ENCODE results near the gene RNF208.

Gene RNF208, protein sequence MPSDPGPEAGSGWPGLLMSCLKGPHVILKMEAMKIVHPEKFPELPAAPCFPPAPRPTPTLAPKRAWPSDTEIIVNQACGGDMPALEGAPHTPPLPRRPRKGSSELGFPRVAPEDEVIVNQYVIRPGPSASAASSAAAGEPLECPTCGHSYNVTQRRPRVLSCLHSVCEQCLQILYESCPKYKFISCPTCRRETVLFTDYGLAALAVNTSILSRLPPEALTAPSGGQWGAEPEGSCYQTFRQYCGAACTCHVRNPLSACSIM

DNA sequence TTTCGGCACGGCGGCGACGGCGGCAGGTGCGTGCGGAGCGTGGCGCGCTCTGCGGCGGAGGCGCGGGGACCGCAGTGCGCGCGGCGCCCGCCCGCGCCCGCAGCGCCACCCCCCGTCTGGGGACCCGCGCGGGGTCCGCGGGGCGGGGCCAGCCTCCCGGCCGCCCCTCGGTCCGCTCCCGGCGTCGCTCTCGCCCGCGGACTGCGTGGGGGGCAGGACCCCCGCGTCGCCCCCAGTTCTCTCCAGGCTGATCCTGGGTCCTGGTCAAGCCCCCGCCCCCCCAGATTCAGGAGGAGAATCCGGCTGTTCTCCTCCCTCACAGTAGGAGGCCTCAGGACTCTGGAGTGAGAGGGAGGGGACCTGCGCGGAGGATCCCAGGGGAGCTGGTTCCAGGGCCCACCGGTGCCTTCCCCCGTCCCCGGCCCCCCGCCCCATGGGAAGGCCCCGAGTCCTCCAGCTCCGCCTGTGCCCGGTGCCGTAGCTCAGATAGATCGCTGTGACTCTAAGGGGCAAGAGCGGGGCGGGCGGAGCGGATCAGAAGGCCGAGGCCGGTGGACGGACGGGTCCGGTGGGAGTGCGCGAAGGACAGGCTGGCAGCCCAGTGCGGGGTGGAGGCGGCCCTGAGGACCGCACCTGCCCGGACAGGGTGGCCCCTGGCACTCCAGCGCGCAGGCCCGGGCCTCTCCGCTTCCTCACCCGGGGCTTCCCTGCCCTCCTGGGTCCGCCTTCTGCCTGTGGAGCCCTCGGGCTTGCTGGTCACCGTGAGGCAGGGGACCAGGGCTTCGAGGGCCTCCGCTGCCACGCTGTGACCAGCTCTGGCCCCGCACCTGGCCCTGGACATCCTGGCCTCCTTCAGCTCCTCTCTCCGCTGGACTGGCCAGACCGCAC is at the start of gene RNF208:
Gene RNF208, minus strand, starts transcription at position 51 of the 888 bp plus-strand sequence. CDS start 1,028 bp downstream, outside the sequence.
- FAIRE-seq: no peak

DNA sequence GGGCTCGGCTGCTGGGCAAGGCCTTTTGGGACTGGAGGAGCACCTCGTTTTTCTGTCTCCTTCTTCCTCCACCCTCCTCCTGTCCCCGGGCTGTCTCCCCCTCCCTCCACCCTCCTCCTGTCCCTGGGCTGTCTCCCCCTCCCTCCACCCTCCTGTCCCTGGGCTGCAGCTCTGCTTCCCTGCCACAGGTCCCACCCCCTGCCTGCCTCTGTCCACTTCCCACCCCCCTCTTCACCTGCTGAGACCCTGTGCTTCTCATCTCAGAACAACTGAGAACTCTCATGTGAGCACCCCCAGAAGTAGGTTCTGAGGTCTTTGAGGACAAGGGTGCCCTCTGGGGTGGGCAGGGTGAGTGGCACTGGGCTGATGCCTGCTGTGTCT is 49.6 kb upstream of the RNF208 start:
- no peak for FAIRE-seq

GRCh38 chr9:137270929-137271695 is 49.1 kb upstream of the RNF208 start:
- no peak for FAIRE-seq

DNA sequence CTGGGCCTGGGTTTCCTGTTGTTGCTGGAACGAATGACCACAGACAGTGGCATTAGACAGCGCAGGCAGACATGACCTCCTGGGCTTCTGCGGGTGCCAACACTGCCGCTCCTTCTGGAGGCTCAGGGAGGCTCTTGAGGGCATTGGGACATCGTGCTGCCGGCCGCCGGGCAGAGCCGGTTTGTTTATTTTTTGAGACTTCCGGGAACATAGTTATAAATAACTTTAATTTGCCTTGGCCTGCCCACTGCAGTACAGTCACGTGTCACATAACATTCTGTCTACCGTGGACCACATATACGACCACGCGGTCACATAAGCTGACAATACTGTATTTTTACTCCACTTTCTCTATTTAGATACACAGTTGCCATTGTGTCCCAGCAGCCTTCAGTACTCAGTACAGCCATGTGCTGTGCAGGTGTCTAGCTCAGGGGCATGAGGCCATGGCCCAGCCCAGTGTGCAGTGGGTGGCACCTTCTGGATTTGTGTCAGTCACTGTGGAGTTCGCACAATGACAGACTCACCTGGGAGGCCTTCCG is 47.3 kb upstream of the RNF208 start:
- no peak for FAIRE-seq

DNA sequence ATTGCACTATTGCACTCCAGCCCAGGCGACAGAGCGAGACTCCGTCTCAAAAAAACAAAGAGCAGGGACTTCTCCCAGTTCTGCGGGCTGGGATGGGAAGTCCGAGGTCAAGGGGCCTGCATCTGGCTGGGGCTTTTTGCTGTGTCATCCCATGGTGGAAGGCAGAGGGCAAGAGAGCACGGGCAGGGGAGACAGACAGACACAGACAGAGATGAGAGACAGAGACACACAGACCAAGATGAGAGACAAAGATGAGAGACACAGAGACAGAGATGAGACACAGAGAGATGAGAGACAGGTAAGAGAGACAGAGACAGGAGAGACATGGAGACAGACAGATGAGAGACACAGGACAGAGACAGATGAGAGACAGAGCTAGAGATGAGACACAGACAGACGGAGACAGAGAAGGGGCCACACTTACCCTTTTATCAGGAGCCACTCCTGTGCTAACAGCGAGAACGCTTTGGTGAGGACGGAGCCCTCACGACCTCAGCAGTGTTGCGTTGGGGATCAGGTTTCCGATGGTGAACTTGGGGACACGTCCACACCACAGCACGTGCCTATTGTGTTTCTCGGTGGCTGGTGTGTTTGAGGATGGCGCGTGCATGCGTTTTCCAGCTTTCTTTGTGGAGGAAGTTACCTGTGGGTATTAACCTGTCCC is 46.6 kb upstream of the RNF208 start:
- FAIRE-seq: no peak

DNA sequence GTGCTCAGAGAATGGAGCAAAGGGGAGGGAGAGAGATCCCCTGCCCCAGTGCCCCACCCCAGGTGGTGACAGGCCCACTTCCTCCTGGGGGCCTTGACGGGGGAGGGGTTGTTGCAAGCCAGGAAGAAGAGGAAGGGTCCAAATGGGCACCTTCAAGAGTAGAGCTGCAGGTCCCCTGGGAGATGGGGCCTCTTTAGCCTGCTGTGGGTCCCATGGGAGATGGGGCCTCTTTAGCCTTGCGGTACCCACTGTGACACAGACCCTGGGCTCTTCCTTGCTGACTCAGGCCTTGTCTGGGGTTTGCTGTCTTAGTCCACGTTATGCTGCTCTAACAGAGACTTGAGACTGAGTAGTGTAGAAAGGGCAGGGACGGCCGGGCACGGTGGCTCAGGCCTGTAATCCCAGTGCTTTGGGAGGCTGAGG is 45.9 kb upstream of the RNF208 start:
- FAIRE-seq: no peak

- no peak for FAIRE-seq
Measured at GRCh38 chr9:137266585-137267453, 44.8 kb upstream of the RNF208 start.

DNA sequence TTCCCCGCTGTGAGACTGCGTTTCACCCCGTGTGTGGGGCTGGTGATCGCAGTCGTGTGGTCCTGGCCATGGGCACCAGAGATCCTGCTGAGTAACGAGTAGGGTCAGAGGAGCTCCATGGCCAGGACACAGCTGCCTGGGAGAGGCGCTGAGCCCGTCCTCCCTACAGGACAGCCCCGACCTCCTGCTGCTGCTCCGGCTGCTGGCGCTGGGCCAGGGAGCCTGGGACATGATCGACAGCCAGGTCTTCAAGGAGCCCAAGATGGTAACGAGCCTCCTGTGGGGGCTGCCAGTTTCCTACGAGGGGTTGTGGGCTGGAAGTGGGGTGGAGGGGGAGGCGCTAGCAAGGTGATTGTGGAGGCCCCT is 44.1 kb upstream of the RNF208 start:
- no peak for FAIRE-seq

DNA sequence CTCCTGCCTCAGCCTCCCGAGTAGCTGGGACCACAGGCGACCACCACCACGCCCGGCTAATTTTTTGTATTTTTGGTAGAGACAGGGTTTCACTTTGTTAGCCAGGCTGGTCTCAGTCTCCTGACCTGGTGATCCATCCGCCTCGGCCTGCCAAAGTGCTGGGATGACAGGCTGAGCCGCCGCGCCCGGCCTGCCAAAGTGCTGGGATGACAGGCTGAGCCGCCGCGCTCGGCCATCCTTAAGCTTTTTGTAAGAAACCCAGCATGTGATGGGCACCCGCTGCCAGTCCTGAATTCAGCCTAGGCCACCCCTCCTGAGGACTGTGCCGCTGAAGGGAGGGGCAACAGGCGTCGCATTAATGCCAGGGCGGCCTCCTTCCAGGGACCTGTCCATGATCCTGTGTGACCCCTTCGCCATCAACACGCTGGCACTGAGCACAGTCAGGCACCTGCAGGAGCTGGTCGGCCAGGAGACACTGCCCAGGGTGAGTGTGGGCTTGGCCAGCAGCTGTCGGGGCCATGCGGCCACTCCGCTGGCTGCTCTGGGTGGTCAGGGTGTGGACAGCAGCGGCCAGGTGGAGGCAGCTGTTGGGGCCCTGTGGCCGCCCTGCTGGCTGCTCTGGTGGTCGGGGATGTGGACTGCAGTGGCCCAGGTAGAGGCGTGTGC is 43.6 kb upstream of the RNF208 start:
- no peak for FAIRE-seq

- FAIRE-seq: no peak
Measured at GRCh38 chr9:137264067-137264466, 42.0 kb upstream of the RNF208 start.

DNA sequence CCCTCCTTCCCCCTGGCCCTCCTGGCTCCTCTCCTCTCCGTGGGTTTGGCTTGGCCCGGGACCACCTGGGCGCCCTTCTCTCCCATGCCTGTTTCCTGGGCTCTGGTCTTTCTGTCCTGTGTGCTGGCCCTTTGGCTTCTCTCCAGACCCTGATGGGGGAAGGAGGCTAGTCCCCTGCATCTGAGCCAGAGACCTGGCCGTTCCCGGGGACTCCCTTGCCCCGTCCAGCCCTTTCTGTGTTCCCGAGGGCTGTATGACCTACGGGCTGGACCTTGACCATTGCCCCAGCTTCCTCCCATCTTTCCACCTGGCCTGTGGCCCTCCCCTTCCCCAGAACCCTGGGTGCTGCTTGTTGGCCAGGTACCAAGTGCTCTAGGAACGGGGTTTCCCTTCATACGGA is 41.5 kb upstream of the RNF208 start:
- no peak for FAIRE-seq

DNA sequence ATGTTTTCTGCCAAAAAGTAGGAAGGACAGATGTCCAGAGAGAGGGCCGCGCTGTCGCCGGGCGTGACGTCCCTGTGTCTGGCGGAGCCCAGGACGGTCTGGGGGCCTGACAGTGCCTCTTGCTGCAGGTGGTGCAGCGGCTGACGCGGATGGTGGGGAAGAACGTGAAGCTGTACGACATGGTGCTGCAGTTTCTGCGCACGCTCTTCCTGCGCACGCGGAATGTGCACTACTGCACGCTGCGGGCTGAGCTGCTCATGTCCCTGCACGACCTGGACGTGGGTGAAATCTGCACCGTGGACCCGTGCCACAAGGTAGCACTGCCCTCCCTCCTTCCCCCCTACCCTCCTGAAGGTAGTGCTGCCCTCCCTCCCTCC is 40.9 kb upstream of the RNF208 start:
- no peak for FAIRE-seq

- FAIRE-seq: peak; percentile 27
Measured at GRCh38 chr9:137262173-137262908, 40.3 kb upstream of the RNF208 start.

DNA sequence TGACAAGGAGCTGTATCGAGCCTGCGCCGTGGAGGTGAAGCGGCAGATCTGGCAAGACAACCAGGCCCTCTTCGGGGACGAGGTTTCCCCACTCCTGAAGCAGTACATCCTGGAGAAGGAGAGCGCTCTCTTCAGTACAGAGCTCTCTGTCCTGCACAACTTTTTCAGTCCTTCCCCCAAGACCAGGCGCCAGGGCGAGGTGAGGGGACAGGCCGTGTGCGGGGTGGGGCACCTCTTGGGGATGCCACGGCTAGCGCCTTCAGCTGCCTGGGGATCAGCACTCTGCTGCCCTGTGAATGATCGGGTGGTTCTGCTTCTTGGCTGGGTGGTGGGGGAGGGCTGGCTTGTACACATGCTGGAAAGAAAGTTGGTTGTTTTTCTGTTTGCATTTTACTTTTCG is 34.8 kb upstream of the RNF208 start:
- no peak for FAIRE-seq

GRCh38 chr9:137256362-137256761 is 34.3 kb upstream of the RNF208 start:
- no peak for FAIRE-seq

- no peak for FAIRE-seq
Measured at GRCh38 chr9:137255448-137256114, 33.5 kb upstream of the RNF208 start.

DNA sequence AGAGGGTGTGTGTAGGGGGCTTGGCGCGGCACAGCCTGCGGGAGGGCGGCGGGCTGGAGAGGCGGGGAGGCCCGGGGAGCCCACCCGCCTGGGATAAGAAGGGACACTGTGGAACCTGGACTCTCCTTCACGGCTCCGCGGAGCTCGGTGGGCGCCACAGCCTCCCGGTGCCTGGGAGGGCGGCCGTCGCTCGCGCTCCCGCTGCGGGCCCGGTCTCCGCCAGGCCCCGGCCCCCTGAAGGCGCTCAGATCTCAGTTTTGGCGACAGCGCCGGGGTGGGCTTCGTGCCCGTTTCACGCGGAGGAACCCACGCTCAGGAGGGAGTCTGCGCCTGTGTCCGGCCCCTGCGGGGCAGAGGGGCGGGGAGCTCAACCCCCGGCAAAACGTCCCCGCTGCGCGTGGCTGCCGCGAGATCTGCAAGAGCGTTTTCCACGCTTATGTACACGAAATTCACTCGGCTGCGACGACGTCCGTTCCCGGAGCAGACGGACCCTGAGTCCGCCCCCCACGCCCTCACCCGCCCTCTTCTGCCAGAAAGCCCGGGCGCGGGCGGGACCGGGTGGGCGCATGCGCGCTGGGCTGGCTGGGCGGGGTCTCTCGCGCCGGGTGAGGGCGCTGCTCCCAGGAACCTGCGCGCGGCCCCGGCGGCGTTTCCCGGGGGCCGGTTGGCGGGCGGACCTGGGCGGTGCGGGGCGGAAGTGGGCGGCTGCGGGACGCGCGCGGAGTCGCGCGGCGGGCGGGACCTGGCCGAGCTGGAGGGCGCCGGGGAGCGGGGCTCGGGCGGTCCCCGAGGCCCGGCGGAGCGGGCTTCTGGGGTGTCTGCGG is 32.8 kb upstream of the RNF208 start, which contains the start of gene NELFB:
Gene NELFB, plus strand, starts transcription at position 704 of the 824 bp plus-strand sequence.
- no peak for FAIRE-seq

GRCh38 chr9:137253717-137254623 is 31.9 kb upstream of the RNF208 start:
- no peak for FAIRE-seq
